Ishikawa (cell line): Measurements from ENCODE around the gene KCNJ1.

Experiments used
- CEBPB ChIP-seq: IDR thresholded peaks from 2 replicates; pipeline ENCODE4 v1.6.1; 2012
- CREB1 ChIP-seq: IDR thresholded peaks from 2 replicates; pipeline ENCODE4 v1.6.1; 2012; ENCODE audit warnings: low read depth
- EGR1 ChIP-seq: IDR thresholded peaks from 2 replicates; pipeline ENCODE4 v1.6.1; 2012
- EP300 ChIP-seq: IDR thresholded peaks from 2 replicates; pipeline ENCODE4 v1.6.1; 2012; ENCODE audit warnings: borderline replicate concordance
- FOXM1 ChIP-seq: IDR thresholded peaks from 2 replicates; pipeline ENCODE4 v1.6.1; 2012; ENCODE audit warnings: low read depth, borderline replicate concordance
- MAX ChIP-seq: IDR thresholded peaks from 2 replicates; pipeline ENCODE4 v1.6.1; 2012
- NFIC ChIP-seq: IDR thresholded peaks from 2 replicates; pipeline ENCODE4 v1.6.1; 2012
- RAD21 ChIP-seq: IDR thresholded peaks from 2 replicates; pipeline ENCODE4 v1.6.1; 2012; ENCODE audit warnings: low read depth
- REST ChIP-seq: IDR thresholded peaks from 2 replicates; pipeline ENCODE4 v1.6.1; 2012; ENCODE audit warnings: low read depth, mild to moderate bottlenecking
- TAF1 ChIP-seq: IDR thresholded peaks from 2 replicates; pipeline ENCODE4 v1.6.1; 2012; ENCODE audit warnings: low read depth, mild to moderate bottlenecking
- TCF12 ChIP-seq: IDR thresholded peaks from 2 replicates; pipeline ENCODE4 v1.6.1; 2012; ENCODE audit warnings: low read depth
- TEAD4 ChIP-seq: IDR thresholded peaks from 2 replicates; pipeline ENCODE4 v1.6.1; 2012
- USF1 ChIP-seq: IDR thresholded peaks from 2 replicates; pipeline ENCODE4 v1.6.1; 2012
- YY1 ChIP-seq: IDR thresholded peaks from 2 replicates; pipeline ENCODE4 v1.6.1; 2012; ENCODE audit warnings: low read depth
- ZBTB7A ChIP-seq: IDR thresholded peaks from 2 replicates; pipeline ENCODE4 v1.6.1; 2012; ENCODE audit warnings: low read depth

The KCNJ1 gene

DNA sequence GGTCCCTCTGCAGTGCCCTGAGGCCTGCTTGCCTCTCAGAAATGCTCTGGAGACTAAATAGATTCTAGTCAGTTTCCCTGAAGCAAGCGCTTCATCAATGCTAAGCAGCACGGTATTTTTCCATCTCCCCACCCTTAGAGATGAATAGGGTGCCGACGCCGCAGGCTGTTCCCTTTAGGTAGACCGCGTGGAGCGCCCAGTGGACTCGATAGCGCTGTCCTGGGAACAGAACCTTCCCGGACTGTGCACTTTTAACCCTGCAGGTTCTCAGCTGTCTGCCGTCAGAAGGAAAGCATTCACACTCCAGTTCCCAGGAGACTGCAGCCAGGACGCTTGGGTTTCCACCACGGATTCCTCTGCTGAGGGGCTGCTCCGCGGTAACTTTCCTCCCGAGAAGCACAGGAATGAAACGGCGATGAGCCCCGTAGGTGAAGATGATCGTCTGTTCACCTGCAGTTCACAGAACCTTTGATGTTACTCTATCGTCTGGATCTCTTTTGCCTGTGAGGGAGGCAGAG, 9.1 kb upstream of the KCNJ1 start:
- TF ChIP-seq TAF1 (no peak), CEBPB (no peak), NFIC (no peak), EGR1 (no peak), EP300 (no peak), YY1 (no peak), TCF12 (no peak), RAD21 (no peak), ZBTB7A (no peak), TEAD4 (no peak), REST (no peak), MAX (no peak), CREB1 (no peak), FOXM1 (no peak), USF1 (no peak)

GRCh38 chr11:128874427-128874826, 7.3 kb upstream of the KCNJ1 start:
- TF ChIP-seq TAF1 (no peak), TEAD4 (no peak)

- TF ChIP-seq FOXM1 = no peak
- TF ChIP-seq MAX = no peak
- TF ChIP-seq REST = no peak
- TF ChIP-seq TEAD4 = no peak
Measured at GRCh38 chr11:128872594-128872993, 5.5 kb upstream of the KCNJ1 start.

GRCh38 chr11:128872094-128872493, 5.0 kb upstream of the KCNJ1 start:
- TF ChIP-seq TCF12 (no peak), TAF1 (no peak), TEAD4 (no peak), USF1 (no peak), ZBTB7A (no peak)

DNA sequence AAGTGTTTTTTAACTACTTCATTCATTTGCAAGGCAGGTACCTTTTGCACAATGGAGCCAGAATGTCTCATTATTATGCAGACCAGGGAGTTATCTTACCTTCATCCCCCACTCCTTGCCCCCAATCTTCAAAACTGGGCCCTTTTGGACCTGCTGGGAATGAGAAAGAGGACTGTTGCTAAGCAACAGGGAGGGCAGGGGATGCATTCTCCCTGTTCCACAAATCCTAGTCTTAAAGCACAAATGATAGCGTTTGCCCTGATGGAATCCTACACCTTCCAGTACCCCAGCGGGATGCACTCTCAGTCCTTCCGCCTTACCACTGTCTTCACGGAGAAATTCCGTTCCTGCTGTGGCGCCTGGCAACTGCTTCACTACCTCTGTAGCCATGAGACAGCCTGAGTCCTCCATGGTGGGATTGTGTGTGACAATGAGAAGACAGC, 4.1 kb upstream of the KCNJ1 start:
- no peak for TF ChIP-seq RAD21
- TF ChIP-seq TCF12 = no peak
- no peak for TF ChIP-seq FOXM1
- no peak for TF ChIP-seq EP300
- TF ChIP-seq TEAD4 = no peak
- TF ChIP-seq CREB1 = no peak
- no peak for TF ChIP-seq NFIC
- TF ChIP-seq MAX = no peak
- no peak for TF ChIP-seq TAF1
- no peak for TF ChIP-seq CEBPB

- TF ChIP-seq TAF1 = no peak
- no peak for TF ChIP-seq CEBPB
- TF ChIP-seq TEAD4 = no peak
- TF ChIP-seq EP300 = no peak
- no peak for TF ChIP-seq RAD21
- TF ChIP-seq REST = no peak
- no peak for TF ChIP-seq YY1
- no peak for TF ChIP-seq TCF12
- no peak for TF ChIP-seq NFIC
- TF ChIP-seq EGR1 = no peak
- no peak for TF ChIP-seq CREB1
- no peak for TF ChIP-seq ZBTB7A
- TF ChIP-seq MAX = no peak
- no peak for TF ChIP-seq USF1
Measured at GRCh38 chr11:128868841-128869671, 2.0 kb upstream of the KCNJ1 start.
